Diencephalon (tissue), 1 donor: ENCODE data around the gene UCK2. TPM values are rescaled to one million over a fixed set of nuclear protein-coding genes. Genes with fewer than 3 reads are reported as not detected.

ENCODE experiments used
- total RNA-seq: library from RNA; depleted of rRNA; stranded (reverse); fragments of >200 nt; gene quantifications from one replicate; pipeline ENCODE4 v1.2.3, GENCODE V29; 2014

UCK2 gene
- total RNA-seq, result 60.9 TPM

DNA sequence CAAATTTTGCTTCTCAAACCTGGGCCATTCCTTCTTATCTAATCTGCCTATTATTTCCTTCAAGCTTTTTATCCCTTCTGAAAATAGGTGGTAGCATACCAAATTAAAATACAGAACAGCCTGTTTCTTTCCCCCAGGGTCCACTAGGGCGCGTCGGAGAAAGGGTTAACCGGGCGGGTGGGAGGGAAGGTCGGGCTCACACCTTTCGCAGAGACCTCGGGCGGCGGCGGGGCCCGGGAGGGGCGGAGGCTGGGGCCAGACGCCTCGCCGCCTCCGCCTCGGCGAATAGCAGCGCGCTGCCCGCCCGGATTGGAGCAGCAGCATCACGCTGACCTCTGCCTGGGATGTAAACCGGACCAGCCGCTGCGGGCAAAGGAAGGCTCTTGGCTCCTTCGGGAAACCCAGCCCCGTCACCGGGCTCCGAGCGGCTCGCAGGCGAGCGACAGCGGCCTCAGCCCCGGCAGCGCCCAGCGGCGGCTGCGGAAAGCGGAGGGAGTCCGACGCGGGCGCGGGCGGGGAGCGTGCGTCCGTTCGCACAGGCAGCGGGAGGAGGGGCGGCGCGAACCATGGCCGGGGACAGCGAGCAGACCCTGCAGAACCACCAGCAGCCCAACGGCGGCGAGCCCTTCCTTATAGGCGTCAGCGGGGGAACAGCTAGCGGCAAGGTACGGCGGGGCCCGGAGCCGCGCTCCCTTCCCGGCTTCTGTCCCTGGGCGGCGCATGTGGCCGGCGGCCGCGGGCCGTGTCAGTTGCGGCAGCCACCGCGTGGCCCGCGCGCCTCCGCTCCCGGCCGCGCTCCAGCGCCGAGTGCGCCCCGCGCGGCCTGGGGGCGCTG, at the start of gene UCK2:
Gene UCK2, plus strand, starts transcription at position 347 of the 835 bp plus-strand sequence. Its CDS starts 220 bp downstream, at position 567.

Other genes with a start within 250 kb of the UCK2 start
- gene MGST3, start 196.4 kb upstream of the UCK2 start, total RNA-seq, result 236 TPM
- 64.1 TPM for gene ALDH9A1, start 129.1 kb upstream of the UCK2 start, total RNA-seq
- gene TMCO1, start 58.7 kb upstream of the UCK2 start, total RNA-seq, result 64.1 TPM